Endothelial cell of umbilical vein (primary cell): Measurements from ENCODE around the gene PUS3. TPM values are rescaled to one million over a fixed set of nuclear protein-coding genes. Genes with fewer than 3 reads are reported as not detected.

Experiments
- BruUV-seq: library from RNA; stranded (reverse); fragments of 400-500 nt; replicated peaks from 2 replicates; lab custom pipeline; 2021; lab: Mats Ljungman, UMichigan
- CTCF ChIA-PET: fragments of 300-600, 350-600 bp; sonication (Branson Sonifier 250); formaldehyde crosslinking; loops from one replicate; lab custom pipeline; 2021; ENCODE audit warnings: antibody characterized with exemption, inconsistent platforms; lab: Charles Lee
- POLR2A ChIA-PET: fragments of 300-600, 350-600 bp; sonication (Branson Sonifier 250); formaldehyde crosslinking; loops from one replicate; lab custom pipeline; 2021; ENCODE audit warnings: antibody characterized with exemption, inconsistent platforms; lab: Charles Lee
- DNase-seq: peaks from one replicate; pipeline ENCODE4 v3.0.0-alpha.2; 2011; ENCODE audit warnings: low read depth, low spot score
- FAIRE-seq: peaks from 2 replicates; lab custom pipeline; 2011; peaks lifted over from hg19 to GRCh38; lab: Jason Lieb, UNC
- H2AFZ ChIP-seq: 2 replicates; pipeline ENCODE4 v1.6.0; 2012; ENCODE audit warnings: low read depth, low read length, control low read depth, inconsistent platforms
- H3K27ac ChIP-seq: 2 replicates; pipeline ENCODE4 v1.5.1; 2011; ENCODE audit warnings: low read depth, mild to moderate bottlenecking, control low read depth, low read length, moderate library complexity; ENCODE audit not compliant: insufficient read depth
- H3K27me3 ChIP-seq, 2 experiments: 2 replicates each; pipeline versions ENCODE4 v1.6.0 to v1.6.1; 2011; ENCODE audit warnings: low read length in 2 of 2, mixed read lengths in 1 of 2; ENCODE audit not compliant: control insufficient read depth in 2 of 2, insufficient read depth in 2 of 2
- H3K36me3 ChIP-seq, 2 experiments: 2 replicates in 1 of 2; 3 replicates in 1 of 2; pipeline ENCODE4 v1.5.1; 2011; ENCODE audit warnings: low read length in 2 of 2, mild to moderate bottlenecking in 1 of 2, moderate library complexity in 1 of 2; ENCODE audit not compliant: control insufficient read depth in 2 of 2, insufficient read depth in 2 of 2; ENCODE audit errors: extremely low read depth in 1 of 2
- H3K4me1 ChIP-seq: 3 replicates; pipeline ENCODE4 v1.5.1; 2011; ENCODE audit warnings: mild to moderate bottlenecking, low read length; ENCODE audit not compliant: control insufficient read depth, insufficient read depth; ENCODE audit errors: extremely low read depth
- H3K4me2 ChIP-seq: 2 replicates; pipeline ENCODE4 v1.6.1; 2011; ENCODE audit warnings: low read length, control low read depth, mixed read lengths; ENCODE audit not compliant: insufficient read depth
- H3K4me3 ChIP-seq, 3 experiments: fragments of 200-600 bp in 1 of 3; sonication (generic), shearing (Covaris generic) in 1 of 3; replicated peaks in 1 of 3; 2 replicates each; pipeline ENCODE4 v1.5.1; 2011 to 2016; ENCODE audit warnings: control low read depth in 3 of 3, low read length in 3 of 3, mild to moderate bottlenecking in 2 of 3, inconsistent platforms in 1 of 3, low read depth in 1 of 3, moderate library complexity in 1 of 3; ENCODE audit not compliant: insufficient read depth in 1 of 3
- H3K79me2 ChIP-seq: 2 replicates; pipeline ENCODE4 v1.6.0; 2012; ENCODE audit warnings: low read length, inconsistent platforms; ENCODE audit not compliant: control insufficient read depth, insufficient read depth
- H3K9ac ChIP-seq: replicated peaks from 2 replicates; pipeline ENCODE3; 2011; ENCODE audit warnings: low read length, control low read depth; ENCODE audit not compliant: insufficient read depth; ENCODE audit errors: extremely low read depth
- H3K9me1 ChIP-seq: replicated peaks from 3 replicates; pipeline ENCODE4 v1.6.0; 2011; ENCODE audit warnings: mild to moderate bottlenecking, low read length; ENCODE audit not compliant: control insufficient read depth, insufficient read depth; ENCODE audit errors: extremely low read depth
- H3K9me3 ChIP-seq: replicated peaks from 2 replicates; pipeline ENCODE4 v1.5.1; 2012; ENCODE audit warnings: low read length, inconsistent platforms; ENCODE audit not compliant: control insufficient read depth, insufficient read depth
- H4K20me1 ChIP-seq: replicated peaks from 2 replicates; pipeline ENCODE3; 2011; ENCODE audit warnings: mild to moderate bottlenecking, low read length; ENCODE audit not compliant: control insufficient read depth, insufficient read depth; ENCODE audit errors: extremely low read depth
- EZH2 ChIP-seq: IDR thresholded peaks from 2 replicates; pipeline ENCODE4 v1.6.1; 2012; ENCODE audit warnings: borderline replicate concordance, low read depth, mild to moderate bottlenecking, moderate library complexity, low read length, inconsistent platforms; ENCODE audit not compliant: severe bottlenecking
- FOS ChIP-seq: IDR thresholded peaks from 2 replicates; pipeline ENCODE4 v1.6.1; 2011; ENCODE audit warnings: mild to moderate bottlenecking, low read length, moderate library complexity, borderline replicate concordance; ENCODE audit not compliant: insufficient read depth
- GATA2 ChIP-seq: IDR thresholded peaks from 2 replicates; pipeline ENCODE4 v1.7.0; 2011; ENCODE audit warnings: low read depth, mild to moderate bottlenecking, moderate library complexity, mixed read lengths, low read length; ENCODE audit not compliant: insufficient read length, insufficient read depth
- JUN ChIP-seq: IDR thresholded peaks from 2 replicates; pipeline ENCODE4 v1.6.1; 2011; ENCODE audit warnings: borderline replicate concordance, low read depth; ENCODE audit not compliant: insufficient read length, insufficient read depth
- MYC ChIP-seq: IDR thresholded peaks from one replicate; pipeline ENCODE4 v1.6.1; 2011; ENCODE audit warnings: mild to moderate bottlenecking, low read depth, low read length
- POLR2A ChIP-seq: IDR thresholded peaks from 2 replicates; pipeline ENCODE4 v1.6.1; 2012; ENCODE audit warnings: low read depth, mild to moderate bottlenecking, control low read depth, low read length
- POLR2AphosphoS5 ChIP-seq: IDR thresholded peaks from 2 replicates; pipeline ENCODE4 v1.6.1; 2012; ENCODE audit warnings: low read depth, mild to moderate bottlenecking, control low read depth, low read length, moderate library complexity; ENCODE audit not compliant: insufficient read depth
- dilution Hi-C: fragments of 300-500 bp; cut with MboI; formaldehyde crosslinking; loops from one replicate; pipeline ENCODE4 v1.15.0; 2019; ENCODE audit warnings: low sequenced_read_pairs; ENCODE audit not compliant: extremely low pct_ligation_motif_present
- intact Hi-C: fragments of 100-400 bp; cut with micrococcal nuclease; formaldehyde crosslinking; loops from one replicate; pipeline ENCODE4 v1.10.0; 2022
- polyA plus RNA-seq, 4 experiments: library from polyadenylated mRNA; depleted of rRNA in 3 of 4; stranded (reverse) in 3 of 4; unstranded in 1 of 4; fragments of >200 nt; gene quantifications; 2 replicates each; pipeline versions ENCODE4 v1.2.1 to v1.2.3, GENCODE V29; 2011 to 2012; ENCODE audit warnings: missing spikeins in 1 of 4
- total RNA-seq: library from RNA; stranded (reverse); gene quantifications from 2 replicates; pipeline ENCODE4 v1.2.3, GENCODE V29; 2021
- TF ChIP-seq, protein P1 (sequence below): IDR thresholded peaks from 2 replicates; pipeline ENCODE4 v1.6.1; 2011; ENCODE audit not compliant: insufficient read depth, insufficient read length
- TF ChIP-seq, protein P2 (sequence below), 2 donors: IDR thresholded peaks; 1 replicate in 1 of 2; 2 replicates in 1 of 2; pipeline ENCODE4 v1.5.1; 2011; ENCODE audit warnings: low read length in 2 of 2, mild to moderate bottlenecking in 2 of 2, moderate library complexity in 2 of 2, control low read depth in 1 of 2, inconsistent platforms in 1 of 2, low read depth in 1 of 2; ENCODE audit not compliant: insufficient read depth in 1 of 2; ENCODE audit errors: extremely low read depth in 1 of 2

Gene PUS3
- total and polyA plus RNA-seq, 2 donors (not counting 3 experiments of a cell fraction or from before 2014, with no cell fraction given), result 5.1 to 10.3 TPM

DNA sequence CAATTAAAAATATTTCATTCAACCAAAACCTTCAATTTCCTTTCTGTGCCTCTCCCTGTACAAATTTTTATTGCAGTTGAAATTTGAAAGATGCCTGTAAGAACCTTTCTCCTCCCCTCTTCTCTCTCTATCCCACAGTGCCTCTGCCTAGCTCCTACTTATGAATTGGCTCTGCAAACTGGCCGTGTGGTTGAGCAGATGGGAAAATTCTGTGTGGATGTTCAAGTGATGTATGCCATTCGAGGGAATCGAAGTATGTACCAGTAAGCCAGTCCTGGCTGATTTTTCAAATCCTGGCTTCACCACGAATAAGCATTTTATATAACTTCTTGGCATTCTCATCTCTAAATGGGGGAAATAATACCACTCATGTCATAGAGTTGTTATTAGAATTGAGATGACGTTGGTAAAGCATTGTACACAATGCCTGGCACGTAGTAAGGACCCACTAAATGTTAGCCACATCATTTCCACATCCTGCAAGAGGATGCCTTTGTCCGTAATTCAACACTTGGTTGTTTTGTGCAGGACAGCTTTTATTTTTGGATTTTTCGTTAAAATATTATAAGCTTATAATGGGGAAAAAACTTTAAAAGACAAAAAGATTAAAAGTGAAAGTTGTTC, 7.3 kb upstream of the PUS3 start:
- POLR2A ChIA-PET, result interaction anchor here (0.6 kb wide), 1 partner anchor 15 kb away, joined by 3 read pairs; no protein-coding TSS in a partner anchor
- Histone ChIP-seq H2AFZ (no peak overlapping the region), H3K36me3 (no peaks in the 10 kb centered on the region), H4K20me1 (no peaks in the 10 kb centered on the region), H3K9me3 (no peaks in the 10 kb centered on the region), H3K27ac (no peak overlapping the region), H3K79me2 (no peaks in the 10 kb centered on the region), H3K4me3 (no peak overlapping the region), H3K4me1 (no peaks in the 10 kb centered on the region), H3K9me1 (no peaks in the 10 kb centered on the region), H3K4me2 (no peak overlapping the region), H3K9ac (no peak overlapping the region), H3K27me3 (peaks cover 12 to 14% of the 10 kb centered on the region in 2 experiments)
- no peak for TF ChIP-seq FOS
- TF ChIP-seq GATA2, result no peak
- TF ChIP-seq EZH2, result no peak
- intact Hi-C loops, result no loop called here
- CTCF ChIA-PET, result interaction anchor here (0.8 to 1.7 kb wide), 3 partner anchors 13 to 287 kb away, joined by 3 to 6 read pairs (median 3); no protein-coding TSS in a partner anchor
- DNase-seq (no peak), FAIRE-seq (no peak)
- dilution Hi-C loops, result no loop called here
- BruUV-seq, result no TSS peak

DNA sequence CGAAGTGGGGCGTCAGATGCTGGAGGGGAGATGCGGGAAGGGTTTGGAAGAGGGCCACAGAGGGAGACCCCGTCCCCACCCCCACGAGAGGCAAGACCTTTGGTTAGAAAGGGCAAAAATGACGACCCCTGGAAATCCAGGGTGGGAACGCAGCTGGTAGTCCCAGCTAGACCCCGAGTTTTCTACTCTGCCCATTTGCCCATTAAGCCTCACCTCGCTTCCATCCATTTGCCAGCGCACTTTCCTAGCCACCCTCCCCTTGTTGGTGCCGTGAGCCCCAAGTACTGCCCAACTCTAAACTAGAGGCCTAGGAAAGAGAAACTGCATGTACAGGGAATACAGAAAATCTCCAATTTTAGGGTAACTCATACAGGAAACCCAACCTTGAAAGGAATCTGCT, 1.7 kb upstream of the PUS3 start:
- DNase-seq, result no peak
- Histone ChIP-seq H3K9ac (no peak overlapping the region), H3K4me1 (peaks cover 8% of the 10 kb centered on the region), H3K4me2 (no peak overlapping the region), H2AFZ (no peak overlapping the region), H3K4me3 (no peak overlapping the region), H3K36me3 (peaks cover 2 to 4% of the 10 kb centered on the region in 2 experiments), H3K27me3 (peaks cover 19 to 24% of the 10 kb centered on the region in 2 experiments), H3K27ac (no peak overlapping the region), H3K9me3 (no peaks in the 10 kb centered on the region), H3K79me2 (peaks cover 14% of the 10 kb centered on the region), H4K20me1 (no peaks in the 10 kb centered on the region), H3K9me1 (no peaks in the 10 kb centered on the region)
- dilution Hi-C loops, result no loop called here
- FAIRE-seq, result no peak
- intact Hi-C loops, result no loop called here
- CTCF ChIA-PET, result no interaction called here
- BruUV-seq, result no TSS peak
- POLR2A ChIA-PET, result no interaction called here
- TF ChIP-seq MYC (no peak), FOS (no peak), POLR2A (no peak), POLR2AphosphoS5 (no peak), GATA2 (no peak), EZH2 (no peak), JUN (no peak)
- TF ChIP-seq, protein P1, sequence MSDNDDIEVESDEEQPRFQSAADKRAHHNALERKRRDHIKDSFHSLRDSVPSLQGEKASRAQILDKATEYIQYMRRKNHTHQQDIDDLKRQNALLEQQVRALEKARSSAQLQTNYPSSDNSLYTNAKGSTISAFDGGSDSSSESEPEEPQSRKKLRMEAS, result no peak
- TF ChIP-seq, protein P2, sequence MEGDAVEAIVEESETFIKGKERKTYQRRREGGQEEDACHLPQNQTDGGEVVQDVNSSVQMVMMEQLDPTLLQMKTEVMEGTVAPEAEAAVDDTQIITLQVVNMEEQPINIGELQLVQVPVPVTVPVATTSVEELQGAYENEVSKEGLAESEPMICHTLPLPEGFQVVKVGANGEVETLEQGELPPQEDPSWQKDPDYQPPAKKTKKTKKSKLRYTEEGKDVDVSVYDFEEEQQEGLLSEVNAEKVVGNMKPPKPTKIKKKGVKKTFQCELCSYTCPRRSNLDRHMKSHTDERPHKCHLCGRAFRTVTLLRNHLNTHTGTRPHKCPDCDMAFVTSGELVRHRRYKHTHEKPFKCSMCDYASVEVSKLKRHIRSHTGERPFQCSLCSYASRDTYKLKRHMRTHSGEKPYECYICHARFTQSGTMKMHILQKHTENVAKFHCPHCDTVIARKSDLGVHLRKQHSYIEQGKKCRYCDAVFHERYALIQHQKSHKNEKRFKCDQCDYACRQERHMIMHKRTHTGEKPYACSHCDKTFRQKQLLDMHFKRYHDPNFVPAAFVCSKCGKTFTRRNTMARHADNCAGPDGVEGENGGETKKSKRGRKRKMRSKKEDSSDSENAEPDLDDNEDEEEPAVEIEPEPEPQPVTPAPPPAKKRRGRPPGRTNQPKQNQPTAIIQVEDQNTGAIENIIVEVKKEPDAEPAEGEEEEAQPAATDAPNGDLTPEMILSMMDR (IDR thresholded peaks at IDR 0.05; ENCODE audit: extremely low read depth in 1 of 2, insufficient read depth in 1 of 2, low read depth in 1 of 2, low read length in 2 of 2), result no peak
